Fibroblast of pulmonary artery (primary cell): ENCODE measurements around the gene VWA3B.
"Not testable (repeated sequence)": the region's sequence is repeated elsewhere in the genome, so short reads cannot be mapped to it uniquely, and the experiment has no call there.

ENCODE experiments used
- DNase-seq: peaks from one replicate; pipeline ENCODE4 v3.0.0-alpha.2; 2010; ENCODE audit warnings: low read depth
- H3K4me3 ChIP-seq: replicated peaks from 2 replicates; pipeline ENCODE4 v1.5.1; 2011; ENCODE audit warnings: low read depth, mild to moderate bottlenecking, control low read depth, low read length, moderate library complexity
- TF ChIP-seq, protein P1 (sequence below): IDR thresholded peaks from 2 replicates; pipeline ENCODE4 v1.5.1; 2011; ENCODE audit warnings: mild to moderate bottlenecking, control low read depth, low read length, inconsistent platforms; ENCODE audit errors: missing control alignments

The VWA3B gene

DNA sequence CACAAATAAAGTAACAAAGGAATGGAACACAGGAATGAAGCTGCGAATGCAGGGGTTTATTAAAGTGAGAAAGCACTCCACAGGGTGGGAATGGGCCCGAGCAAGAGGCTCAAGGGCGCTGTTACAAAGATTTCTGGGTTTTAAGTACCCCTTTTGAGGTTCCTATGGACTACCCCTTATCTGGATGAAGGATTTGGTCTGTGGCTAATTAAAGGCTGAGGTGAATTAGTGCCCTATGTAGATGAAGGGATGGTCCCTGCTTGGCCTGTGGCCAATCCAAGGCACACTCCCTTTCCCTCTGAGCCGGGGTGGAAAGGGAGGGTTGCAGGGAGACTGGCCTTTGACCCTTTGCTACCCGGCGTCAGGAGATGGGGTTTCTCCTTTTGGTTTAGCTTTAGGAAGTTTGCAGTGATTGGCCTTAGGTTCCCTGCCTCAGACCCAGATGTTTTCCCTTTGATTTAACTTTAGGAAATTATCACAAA is 211.8 kb downstream of the VWA3B start:
- DNase-seq, result no peak
- no peak overlapping the region for H3K4me3 ChIP-seq
- TF ChIP-seq, protein P1, sequence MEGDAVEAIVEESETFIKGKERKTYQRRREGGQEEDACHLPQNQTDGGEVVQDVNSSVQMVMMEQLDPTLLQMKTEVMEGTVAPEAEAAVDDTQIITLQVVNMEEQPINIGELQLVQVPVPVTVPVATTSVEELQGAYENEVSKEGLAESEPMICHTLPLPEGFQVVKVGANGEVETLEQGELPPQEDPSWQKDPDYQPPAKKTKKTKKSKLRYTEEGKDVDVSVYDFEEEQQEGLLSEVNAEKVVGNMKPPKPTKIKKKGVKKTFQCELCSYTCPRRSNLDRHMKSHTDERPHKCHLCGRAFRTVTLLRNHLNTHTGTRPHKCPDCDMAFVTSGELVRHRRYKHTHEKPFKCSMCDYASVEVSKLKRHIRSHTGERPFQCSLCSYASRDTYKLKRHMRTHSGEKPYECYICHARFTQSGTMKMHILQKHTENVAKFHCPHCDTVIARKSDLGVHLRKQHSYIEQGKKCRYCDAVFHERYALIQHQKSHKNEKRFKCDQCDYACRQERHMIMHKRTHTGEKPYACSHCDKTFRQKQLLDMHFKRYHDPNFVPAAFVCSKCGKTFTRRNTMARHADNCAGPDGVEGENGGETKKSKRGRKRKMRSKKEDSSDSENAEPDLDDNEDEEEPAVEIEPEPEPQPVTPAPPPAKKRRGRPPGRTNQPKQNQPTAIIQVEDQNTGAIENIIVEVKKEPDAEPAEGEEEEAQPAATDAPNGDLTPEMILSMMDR, result no peak

DNA sequence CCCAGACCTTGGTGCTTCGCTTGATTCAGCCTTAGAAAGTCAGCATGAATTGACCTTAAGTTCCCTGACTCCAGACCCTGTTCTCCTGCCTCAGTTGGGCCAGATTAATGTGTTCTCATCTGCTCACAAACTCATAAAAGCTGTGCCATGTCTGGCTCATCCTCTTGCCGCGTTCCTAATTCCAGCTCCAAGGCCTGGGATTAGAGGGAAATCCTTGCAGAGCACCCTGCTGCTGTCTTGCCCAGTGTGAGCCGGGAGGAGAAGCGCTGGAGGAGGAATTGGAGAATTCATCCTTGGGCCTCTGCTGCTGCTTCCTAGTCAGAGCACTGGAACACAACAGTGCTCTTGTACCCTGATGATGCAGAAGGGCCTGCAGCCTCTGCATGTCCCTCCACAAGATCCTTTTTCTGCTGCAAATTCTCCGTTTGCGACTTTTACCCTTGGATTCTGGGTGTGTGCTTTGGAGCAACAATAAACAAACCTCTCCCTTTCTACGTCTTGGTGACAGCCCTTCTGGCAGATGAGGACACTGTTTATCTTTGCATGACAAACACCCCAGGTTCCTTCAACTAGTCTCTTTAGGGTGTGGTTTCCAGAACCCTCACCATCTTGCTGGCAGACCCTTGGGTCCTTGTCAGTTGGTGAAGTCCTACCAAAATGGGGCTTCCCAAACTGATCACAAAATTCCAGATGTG is 212.4 kb downstream of the VWA3B start:
- no peak overlapping the region for H3K4me3 ChIP-seq
- TF ChIP-seq, protein P1, result no peak
- DNase-seq, result no peak

DNA sequence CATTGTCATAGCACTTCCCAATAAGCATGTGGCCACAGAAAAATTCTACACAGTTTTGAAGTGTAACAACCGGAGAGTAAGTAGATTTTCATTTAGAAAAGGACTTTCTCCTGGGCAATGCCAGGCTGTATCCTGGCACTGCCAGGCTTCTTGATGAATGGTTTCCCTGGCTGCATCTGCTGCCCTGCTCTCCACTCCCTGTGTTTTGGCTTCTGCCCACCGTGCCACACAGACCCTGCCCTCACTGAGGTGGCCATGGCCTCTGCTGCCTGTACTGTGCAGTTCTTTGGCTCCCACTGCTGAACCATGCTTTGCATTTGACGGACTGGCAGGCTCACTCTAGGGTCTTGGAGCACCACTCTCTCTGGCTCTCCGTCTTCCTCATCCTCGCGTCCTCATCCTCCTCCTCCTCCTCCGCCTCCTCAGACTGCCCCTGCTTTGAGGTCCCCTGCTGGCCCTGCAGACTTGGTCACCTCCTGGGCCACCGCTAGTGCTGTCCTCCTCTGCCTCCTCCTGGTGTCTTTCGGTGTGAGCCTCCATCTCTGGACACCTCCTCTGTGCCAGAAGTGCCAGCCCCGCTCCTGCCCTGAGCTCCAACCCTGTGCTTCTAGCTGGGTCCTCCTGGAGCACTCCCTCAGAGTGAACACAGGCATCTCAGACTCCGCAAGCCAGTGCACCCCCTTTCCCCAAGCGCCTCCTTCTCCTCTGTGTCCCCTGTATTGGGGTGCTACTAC is 213.3 kb downstream of the VWA3B start:
- no peak overlapping the region for H3K4me3 ChIP-seq
- no peak for DNase-seq
- TF ChIP-seq, protein P1, result no peak

DNA sequence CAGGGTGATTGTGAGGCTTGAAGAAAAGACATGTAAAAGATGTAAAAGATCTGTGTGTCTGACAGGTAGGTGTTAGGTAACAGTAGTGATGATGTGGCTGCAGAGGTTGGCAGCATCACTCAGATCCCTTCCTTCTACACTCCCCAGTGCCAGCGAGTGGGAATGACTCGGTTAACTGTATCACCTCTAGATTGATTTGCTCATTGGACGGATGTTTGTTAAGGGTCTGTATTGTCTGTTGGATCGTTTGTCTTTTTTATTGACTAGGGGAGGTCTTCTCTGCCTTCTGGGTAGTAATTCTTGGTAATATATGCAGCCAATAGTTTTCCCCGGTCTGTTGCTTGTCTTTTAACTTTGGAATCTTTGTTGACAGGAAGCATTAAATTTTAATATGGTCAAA is 214.5 kb downstream of the VWA3B start:
- no peak for DNase-seq
- no peak overlapping the region for H3K4me3 ChIP-seq
- TF ChIP-seq, protein P1, result no peak

DNA sequence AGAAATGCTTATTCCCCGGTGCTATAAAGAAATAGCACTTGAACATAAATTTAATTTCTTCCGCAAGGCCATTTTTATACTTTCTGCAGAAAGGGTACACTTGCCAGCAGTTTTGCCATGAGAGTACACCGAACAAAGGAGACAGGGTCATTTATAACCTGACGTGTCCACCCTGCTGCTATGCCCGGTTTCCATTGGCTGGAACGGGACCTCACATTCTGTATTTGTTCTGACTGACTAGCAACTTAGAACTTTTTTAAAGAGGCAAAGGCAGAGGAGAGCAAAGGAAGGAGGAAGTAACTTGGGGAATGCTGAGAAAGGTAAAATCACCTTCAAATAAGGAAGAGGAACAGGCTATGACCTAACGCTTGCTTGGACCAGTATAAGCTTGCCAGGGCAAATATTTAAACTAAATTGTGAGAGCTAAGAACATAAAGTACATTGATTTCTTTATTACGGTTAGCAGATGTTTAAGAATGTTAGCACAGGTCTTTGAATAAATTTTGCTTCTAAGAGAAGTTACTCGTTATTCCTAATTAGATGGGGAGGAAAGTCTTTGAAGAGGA is 220.2 kb downstream of the VWA3B start:
- not testable (repeated sequence) for DNase-seq

DNA sequence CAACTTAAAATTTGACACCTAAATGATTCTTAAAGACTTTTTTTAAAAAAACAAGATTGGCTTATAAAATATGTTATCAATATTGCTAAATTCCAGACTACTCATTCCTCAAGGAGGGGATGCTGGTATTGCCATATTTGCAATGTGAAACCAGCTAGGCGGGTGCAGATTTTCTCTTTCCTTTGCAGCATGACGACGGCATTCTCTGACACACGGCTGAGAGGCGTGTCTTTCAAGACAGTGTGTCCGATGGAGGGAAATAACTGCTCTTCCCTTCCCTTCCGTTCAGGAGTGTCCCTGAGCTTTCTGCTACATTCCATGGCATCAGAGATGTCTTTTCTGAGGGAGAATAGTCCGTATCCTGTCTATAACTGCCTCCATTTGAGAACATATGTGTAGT is 221.1 kb downstream of the VWA3B start:
- DNase-seq, result no peak
- H3K4me3 ChIP-seq, result no peak overlapping the region
- TF ChIP-seq, protein P1, result no peak

More for the DNA sequence above, 220.2 kb downstream of the VWA3B start:
- not testable (repeated sequence) for H3K4me3 ChIP-seq

DNA sequence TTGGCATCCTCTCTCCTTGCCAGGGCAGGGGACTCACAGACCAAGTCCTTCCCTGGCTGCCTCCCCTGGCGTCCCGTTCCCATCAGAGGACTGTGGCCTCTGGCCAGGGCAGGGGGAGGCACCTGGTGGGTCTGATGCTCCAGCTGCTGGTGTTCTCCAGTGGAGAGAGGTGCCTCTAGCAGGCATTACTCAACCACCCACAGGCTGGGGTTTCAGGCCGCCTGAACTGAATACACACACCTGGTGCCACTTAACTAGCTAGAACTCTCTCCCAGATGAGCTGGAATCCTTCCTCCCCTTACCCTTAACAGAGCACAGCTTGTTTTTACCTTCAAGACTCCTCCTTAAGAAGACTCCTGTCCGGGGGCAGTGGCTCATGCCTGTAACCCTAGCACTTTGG is 221.6 kb downstream of the VWA3B start:
- H3K4me3 ChIP-seq, result no peak overlapping the region
- TF ChIP-seq, protein P1, result no peak
- no peak for DNase-seq
